HT1080 (cell line): ENCODE data around the gene C20orf144. TPM values are rescaled to one million over a fixed set of nuclear protein-coding genes. Genes with fewer than 3 reads are reported as not detected.
A peak's percentile ranks its signal among the peaks of the same experiment; 100 is the strongest.

Experiments used
- DNase-seq: peaks from one replicate; pipeline ENCODE4 v3.0.0-alpha.2; 2015; ENCODE audit warnings: low read depth
- total RNA-seq: library from RNA; depleted of rRNA; stranded (reverse); fragments of >200 nt; shearing (Covaris generic); gene quantifications from 2 replicates; pipeline ENCODE4 v1.2.3, GENCODE V29; 2014

C20orf144 gene
- total RNA-seq, 1 experiment from 2014 or later, result 0.16 TPM

GRCh38 chr20:33664085-33664761 lies 2.1 kb downstream of the C20orf144 start:
- DNase-seq, result no peak

DNA sequence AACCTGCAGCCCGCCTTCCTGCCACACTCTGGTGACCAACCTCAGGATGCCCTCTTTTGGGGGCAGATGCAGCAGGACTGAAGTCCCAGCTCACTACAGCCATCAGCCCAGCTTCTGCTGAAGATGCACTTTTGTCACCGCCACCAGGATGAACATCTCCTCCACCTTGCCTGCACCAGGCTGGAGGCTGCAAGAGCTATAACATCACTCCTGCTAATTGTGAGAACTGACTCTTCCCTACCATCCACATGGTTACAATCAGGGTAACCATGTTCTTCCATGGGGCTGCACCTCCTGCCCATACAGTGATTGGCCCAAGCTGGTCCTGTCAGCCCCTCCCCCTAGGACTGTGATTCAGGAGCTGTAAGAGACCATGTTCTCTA lies 2.6 kb downstream of the C20orf144 start:
- no peak for DNase-seq

DNA sequence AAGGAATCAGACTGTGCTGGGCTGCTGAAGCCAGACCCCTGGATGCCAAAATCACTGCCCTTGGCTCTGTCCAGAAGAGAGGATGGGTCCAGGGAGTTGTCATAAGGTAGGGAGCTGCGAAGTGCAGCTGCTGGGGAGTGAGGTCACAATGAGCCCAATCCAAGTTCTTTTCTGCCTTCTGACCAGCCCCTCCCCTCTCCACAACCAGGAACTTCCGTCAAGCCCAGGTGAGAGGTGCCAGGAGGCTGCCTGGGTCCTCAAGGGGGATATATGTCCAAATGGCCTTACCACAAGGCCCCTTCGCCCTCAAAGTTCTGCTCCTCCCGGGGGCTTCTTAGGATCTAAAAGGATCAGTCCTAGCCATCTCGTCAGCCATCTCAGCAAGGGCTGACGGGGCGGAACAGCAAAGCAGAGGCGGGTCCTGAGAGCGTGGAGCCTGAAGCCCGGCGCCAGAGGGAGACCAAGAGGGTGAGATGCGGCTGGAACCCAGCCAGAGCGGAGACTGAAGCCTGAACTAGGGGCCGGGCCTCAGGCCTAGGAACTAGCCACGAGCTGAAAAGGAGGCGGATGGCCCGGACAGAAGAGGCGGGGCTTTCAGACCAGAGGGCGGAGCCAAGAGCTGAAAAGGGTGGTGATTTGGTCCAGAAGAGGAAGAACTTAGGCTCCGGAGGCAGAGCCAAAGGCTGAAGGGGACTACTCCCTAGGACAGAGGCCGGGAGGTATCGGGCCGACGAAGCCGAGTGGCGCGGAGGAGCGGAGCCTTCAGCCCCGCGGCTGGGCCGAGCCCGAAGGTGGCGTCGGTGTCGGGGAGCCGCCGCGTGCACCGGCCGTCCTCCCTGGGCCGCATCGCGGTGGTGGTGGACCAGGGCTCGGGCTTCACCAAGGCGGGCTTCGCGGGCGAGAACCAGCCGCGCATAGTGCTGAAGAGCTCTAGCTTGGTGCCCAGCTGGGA lies 4.4 kb downstream of the C20orf144 start, which contains the start of gene ACTL10:
ACTL10 (plus strand) TSS at position 651 of the 952 bp plus-strand sequence. CDS start 555 bp downstream, outside the sequence.
- no peak for DNase-seq

GRCh38 chr20:33667245-33667675 lies 5.1 kb downstream of the C20orf144 start:
- DNase-seq, result no peak

- DNase-seq, result no peak
Measured at GRCh38 chr20:33667676-33668465, 5.7 kb downstream of the C20orf144 start.

DNA sequence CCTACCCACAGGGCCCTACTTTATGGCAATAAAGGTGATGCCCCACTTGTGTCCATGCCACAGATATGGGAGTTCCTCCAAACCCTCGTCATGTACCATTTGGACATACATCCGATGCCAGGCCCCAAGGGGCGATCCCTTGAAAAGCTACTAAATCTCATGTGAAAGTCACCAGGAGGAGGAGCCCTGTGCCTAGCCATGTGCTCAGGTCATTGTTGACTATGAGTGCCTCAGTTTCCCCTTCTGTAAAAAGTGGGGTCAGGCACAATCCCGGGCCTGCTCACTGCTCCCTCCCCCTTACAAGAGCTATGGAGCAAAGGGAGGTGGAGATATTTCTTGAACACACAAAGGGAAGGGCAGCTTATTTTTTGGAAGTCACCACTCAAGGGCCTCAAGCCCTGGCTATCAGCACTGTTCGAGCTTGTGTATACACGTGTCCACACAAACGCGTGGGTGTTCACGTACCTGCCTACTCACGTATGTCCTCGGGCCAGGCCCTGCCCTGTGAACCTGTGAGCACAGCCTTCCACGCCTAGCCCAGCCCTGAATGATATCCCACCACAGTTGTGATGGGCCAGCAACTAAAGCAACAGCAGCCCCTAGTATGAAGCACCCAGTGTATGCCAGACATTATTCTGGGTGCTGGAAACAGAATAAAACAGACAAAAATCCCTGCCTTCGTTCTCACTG lies 6.5 kb downstream of the C20orf144 start:
- no peak for DNase-seq

DNA sequence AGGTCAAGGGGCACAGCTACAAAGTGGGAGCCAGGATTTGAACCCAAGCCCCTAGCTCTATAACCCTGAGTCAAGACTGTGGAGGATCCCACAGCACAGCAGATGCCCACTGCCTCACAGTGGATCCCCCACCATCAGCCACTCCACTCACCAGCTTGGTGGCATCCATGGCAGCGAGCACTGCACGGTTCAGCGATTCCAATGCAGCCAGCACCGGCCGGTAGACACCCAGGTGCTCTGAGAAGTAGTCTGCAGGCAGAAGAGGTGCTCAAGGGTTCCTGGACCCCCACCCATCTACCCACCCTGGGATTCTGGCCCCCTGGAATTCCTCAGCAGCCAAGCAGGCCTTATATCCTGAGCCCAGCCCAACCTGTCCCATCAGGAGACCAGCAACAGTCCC lies 7.1 kb downstream of the C20orf144 start:
- no peak for DNase-seq

DNA sequence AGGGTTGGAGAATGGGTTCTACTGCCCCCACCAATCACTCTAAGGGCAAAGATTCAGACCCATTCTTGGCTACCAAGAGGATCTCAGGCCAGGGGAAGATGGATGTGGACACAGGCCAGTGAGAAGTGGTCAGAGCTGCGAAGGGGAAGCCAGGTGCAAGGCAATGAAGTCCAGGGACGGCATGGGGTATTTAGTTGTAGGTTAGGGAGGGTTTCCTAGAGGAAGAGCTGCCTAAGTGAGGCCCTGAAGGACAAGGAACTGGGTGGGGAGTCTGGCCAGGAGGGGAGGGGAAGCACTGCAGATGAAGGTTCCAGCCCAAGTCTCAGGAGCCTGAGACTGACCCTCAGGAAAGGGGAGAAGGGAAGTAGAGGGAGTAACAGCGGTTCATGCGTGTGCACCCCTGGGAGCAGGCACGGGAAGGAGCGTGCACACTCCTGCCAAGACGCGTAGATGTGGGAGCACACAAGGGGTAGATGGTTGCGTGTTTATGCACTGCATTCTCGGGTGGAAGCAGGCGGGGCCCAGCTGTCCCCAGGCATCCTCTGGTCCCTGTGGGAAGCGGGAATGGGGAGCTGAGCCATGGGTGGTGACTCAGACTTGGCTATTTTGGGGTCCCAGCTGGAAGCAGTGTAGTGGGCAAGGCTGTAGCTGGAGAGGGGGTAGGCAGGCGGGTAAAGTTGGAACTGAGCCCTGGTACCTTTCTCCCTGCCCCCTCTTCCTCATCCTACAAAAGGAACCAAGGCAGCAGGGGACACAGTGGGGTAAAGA lies 7.9 kb downstream of the C20orf144 start:
- DNase-seq, result no peak

DNA sequence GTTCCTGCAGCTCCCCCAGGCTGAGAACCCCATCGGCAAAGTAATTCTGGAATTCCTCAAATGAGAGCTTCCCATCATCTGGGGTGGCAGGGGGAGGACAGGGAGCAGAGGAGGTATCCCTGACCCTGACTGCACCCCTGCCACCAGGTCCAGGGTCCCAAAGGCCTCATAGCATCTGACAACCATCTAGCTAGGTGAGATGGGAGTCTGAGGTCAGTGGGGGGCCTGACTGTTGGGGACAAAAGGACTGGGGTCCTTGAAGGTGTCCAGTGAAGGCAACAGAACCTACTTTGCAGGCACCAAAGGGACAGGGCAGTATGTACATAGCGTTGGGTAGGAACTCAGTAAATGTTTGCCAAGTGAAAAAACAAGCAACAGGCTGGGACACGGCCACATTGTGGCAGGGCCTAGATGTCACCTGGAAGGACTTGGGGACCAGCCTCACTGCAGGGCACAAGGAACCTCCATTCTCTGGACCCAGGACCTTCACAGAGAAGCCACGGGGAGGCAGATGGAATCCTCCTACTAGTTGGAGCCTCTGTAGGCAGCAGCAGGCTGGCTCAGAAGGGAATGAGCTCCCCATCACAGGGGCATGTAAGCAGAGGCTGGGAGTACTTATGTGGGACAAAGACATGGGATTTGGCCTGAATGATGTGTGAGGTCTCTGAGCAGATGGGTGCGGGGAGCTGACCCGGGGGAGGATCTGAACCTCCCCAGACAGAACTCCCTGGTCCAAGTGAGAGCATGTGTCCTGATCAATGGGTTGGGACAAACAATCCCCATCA lies 8.8 kb downstream of the C20orf144 start:
- no peak for DNase-seq

- no peak for DNase-seq
Measured at GRCh38 chr20:33671573-33672288, 9.6 kb downstream of the C20orf144 start.

GRCh38 chr20:33672426-33673113 lies 10.4 kb downstream of the C20orf144 start:
- DNase-seq, result no peak

DNA sequence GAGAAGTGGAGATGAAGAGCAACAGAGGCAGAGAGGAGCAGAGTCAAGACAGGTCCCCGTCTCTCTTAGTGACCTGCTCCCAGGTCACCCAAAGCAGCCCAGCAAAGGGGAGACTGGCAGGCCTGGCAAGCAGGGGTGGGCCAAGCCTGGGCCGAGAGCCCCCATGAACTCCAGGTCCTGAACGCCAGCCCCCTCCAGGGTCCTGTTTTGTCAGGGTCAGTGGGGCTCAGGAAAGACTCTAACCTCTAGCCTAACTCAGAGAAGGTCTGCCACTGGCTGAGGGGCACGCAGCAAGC lies 10.9 kb downstream of the C20orf144 start:
- no peak for DNase-seq

- no peak for DNase-seq
Measured at GRCh38 chr20:33673410-33674293, 11.5 kb downstream of the C20orf144 start.

GRCh38 chr20:33674294-33675135 lies 12.4 kb downstream of the C20orf144 start, which contains the start of gene NECAB3:
NECAB3 (minus strand) TSS chr20:33674428; CDS start chr20:33674352, 76 bp downstream.
- DNase-seq, result peak; percentile 54

DNA sequence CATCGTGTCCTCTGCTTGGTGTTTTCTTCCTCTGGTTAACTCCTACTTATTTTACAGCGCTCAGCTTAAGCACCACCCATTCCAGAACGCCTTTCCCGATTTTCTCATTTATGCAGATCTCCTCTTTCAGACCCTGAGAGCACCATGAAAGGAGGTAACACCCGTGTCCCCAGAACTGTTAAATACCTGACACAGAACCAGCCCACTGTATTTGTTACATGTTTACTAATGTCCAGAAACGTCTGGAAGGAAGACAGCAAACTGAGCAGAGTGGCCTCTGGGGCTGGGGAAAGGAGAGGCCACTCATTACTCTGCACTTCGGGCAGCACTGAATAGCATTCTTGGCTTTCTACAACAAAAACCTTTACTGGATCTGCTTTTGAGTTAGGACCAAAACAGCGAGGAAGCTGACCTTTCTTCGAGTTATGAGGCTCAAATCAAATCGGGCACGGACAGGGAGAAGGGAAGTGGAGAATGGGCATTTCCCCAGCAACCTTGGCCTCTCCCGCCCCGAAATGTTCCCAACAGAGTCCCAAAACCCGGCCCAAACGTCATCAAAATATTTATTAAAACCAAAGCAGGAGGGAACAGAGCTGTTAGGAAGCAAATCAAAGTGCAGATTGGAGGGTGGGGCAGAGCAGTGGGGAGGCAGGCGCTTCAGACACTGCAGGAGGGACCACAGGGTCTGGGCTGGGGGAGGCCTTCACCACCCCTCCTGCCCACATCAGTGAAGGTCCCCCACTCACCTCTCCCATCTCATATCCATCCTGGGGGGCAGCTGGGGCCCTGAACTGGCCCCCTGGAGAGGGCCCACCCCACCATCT lies 13.2 kb downstream of the C20orf144 start:
- DNase-seq, result no peak
